ENCODE results near the gene CAPNS1.
"Not testable (repeated sequence)": the region's sequence is repeated elsewhere in the genome, so short reads cannot be mapped to it uniquely, and the experiment has no call there.

Gene CAPNS1

DNA sequence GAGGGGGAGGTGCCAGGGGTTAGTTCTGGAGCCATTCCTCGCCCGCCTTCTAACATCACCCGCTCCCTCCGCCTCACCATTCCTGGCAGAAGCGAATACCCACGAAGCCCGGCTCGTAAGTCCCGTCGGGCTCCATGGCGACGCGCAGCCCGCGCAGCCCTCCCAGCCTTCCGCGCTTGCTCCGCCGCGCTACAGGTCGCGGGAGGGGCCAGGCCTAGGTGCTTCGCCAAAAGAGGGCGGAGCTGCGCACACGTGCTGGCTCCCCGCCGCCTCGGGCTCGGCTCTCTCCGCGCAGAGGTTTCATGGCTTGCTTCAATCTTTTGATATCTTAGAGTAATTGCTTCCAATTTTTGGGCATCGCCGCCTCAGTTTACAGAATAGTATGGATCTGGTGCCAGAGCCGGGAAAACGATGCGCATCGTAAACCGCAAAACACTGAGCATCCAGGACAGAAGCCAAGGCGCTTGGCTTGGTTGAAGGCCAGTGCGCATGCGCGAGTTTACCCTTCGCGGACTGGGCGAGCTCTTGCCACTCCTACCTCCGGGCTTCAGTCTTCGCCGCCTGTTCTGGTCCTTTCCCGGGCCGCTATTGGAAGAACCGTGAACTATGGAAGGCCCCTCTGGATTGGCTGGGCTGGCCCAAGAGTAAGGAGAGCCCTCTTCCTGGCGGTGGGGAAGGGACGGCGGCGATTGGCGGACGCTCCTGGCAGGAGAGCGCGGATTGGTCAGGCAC is 25.0 kb upstream of the CAPNS1 start, which contains the start of gene POLR2I:
Gene POLR2I (minus strand): TSS at position 155 of the 732 bp plus-strand sequence. CDS start 19 bp downstream, at position 136.
- peak; percentile 99 for DNase-seq

GRCh38 chr19:36115453-36116343 is 24.2 kb upstream of the CAPNS1 start, which contains the start of gene TBCB:
Gene TBCB (plus strand): TSS chr19:36115468. CDS start chr19:36115561, 93 bp downstream.
- peak; percentile 67 for DNase-seq

DNA sequence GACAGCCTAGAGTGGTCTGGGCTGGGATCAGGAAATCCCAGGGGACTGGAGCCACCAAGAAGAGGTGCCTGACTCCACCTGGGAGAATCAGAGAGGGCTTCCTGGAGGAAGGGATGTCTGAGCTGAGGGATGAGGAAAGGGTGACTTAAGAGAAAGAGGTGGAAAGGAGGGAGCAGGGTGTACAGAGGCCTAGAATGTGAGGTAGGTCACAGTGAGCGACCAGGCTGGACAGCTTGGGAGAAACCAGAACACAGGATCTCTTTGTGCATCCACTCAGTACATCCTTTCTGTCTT is 23.6 kb upstream of the CAPNS1 start:
- DNase-seq: no peak

DNA sequence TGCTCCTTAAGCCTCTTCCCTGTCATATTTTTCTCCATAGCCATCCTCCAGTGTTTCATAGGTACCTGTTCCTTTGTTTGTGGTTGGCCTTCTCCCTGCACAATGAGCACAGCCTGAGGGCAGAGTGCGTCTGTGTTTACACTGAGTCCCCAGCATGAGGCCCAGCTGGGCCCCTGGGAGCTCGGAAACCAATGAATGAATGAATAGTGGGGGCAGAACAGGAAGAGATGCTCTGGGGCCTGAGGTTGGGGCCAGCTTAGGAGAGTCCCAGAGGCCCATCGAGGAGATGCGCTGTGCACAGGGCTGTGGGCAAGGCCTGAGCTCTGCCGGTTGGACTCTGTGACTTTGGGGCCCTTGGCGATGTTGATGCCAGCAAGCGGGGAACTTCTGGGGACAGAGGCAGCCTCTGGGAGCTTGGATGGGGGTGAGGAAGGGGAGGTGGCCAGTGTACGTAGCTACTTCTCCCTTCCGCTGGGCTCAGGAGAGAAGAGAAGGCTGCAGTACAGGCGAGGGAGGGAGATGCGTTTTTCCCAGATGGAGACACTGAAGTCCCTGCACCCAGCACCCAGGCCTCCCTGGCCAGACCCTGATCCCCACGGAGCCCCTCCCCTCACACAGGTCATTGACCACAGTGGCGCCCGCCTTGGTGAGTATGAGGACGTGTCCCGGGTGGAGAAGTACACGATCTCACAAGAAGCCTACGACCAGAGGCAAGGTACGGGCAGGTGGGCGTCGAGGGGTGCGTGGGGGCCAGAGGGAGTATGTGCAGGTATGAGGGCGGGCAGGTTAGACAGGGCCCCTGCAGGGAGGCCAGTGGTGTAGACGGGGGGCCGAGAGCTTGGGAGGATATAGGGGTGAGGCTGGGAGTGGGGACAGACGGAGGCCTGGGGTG is 19.5 kb upstream of the CAPNS1 start:
- no peak for DNase-seq

DNA sequence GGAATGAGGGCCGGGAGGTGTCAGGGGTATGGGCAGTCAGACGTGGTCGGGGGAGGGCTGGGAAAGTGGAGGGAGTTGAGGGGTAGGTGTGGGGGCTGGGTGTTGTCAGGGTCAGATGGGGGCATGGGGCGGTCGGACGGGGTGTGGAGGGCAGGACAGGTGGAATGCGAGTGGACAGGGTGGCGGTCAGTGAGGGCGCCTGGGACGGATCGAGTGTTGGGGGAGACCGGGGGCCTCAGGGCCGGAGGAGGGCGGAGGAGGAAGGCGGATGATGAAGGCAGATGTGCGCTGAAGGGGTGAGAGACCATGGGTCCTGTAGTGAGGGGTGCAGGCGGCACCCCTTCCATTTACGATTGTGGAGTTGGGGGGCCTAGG is 18.9 kb upstream of the CAPNS1 start:
- no peak for DNase-seq

- DNase-seq: no peak
Observed at GRCh38 chr19:36121486-36122124, 18.3 kb upstream of the CAPNS1 start.

- DNase-seq: no peak
Observed at GRCh38 chr19:36125557-36125956, 14.3 kb upstream of the CAPNS1 start.

GRCh38 chr19:36128392-36128736 is 11.5 kb upstream of the CAPNS1 start:
- DNase-seq: no peak

- not testable (repeated sequence) for DNase-seq
Observed at GRCh38 chr19:36131221-36131620, 8.6 kb upstream of the CAPNS1 start.

DNA sequence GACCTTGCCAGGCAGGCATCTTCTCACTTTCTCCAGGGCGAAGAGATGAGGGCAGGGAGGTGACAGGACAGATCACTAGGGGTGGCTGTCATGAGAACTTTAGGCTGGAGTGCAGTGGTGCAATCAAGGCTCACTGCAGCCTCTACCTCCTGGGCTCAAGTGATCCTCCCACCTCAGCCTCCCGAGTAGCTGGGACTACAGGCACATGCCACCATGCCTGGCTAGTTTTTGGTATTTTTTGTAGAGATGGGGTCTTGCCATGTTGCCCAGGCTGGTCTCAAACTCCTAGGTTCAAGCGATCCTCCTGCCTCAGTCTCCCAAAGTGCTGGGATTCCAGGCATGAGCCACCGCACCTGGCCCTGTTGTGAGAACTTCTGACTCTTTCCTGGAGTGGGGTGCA is 5.0 kb upstream of the CAPNS1 start:
- not testable (repeated sequence) for DNase-seq

- DNase-seq: no peak
Observed at GRCh38 chr19:36136964-36137686, 2.7 kb upstream of the CAPNS1 start.

DNA sequence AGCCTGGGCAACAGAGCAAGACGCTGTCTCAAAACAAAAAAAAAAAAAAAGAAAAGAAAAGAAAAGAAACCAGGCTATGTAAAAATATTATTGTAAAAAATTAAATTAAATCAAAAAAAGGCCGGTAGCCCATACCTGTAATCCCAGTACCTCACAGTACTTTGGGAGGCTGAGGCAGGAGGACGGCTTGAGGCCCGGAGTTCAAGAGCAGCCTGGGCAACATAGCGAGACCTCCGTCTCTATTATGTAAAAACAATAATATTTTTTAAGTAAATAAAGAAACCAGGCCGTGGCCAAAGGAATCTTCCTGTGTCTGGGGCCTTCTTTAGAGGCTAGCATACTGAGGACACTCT is 770 bp upstream of the CAPNS1 start:
- no peak for DNase-seq

- peak; percentile 76 for DNase-seq
Observed at GRCh38 chr19:36140304-36141038, 605 bp downstream of the CAPNS1 start.

- peak; percentile 86 for DNase-seq
Observed at GRCh38 chr19:36141039-36141927, 1.4 kb downstream of the CAPNS1 start.

DNA sequence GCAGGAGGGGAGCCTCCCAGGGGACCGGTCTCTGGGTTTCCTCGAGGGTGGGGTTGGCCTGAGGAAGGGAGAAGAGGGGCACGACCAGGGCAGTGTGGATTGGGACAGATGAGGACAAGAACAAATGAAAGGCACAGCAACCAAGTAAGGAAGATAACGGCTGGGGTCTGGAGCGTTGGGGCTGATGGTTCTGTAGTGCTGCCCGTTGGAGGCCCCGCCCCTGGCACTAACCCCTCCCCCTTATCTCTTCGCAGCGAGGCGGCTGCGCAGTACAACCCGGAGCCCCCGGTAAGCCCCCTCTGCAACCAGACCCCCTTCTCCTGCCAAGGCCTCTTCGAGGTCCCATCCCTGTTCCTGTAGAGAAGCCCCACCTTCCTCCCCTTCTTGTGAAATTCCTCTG is 2.2 kb downstream of the CAPNS1 start:
- DNase-seq: no peak

DNA sequence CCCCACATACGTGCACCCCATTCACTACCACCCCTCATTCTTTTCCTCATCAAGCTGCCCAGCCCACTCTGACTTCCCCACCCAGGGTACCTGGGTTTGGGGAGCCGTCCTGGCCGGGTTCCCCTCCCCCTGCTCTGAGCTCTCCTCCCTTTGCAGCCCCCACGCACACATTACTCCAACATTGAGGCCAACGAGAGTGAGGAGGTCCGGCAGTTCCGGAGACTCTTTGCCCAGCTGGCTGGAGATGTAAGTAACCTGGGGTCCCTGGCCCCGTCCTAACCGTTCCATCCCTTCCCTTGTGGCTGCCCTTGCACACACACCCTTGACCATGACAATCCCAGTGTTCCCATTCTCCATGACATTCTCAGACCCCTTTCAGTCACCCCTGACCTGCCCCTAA is 2.6 kb downstream of the CAPNS1 start:
- no peak for DNase-seq

- no peak for DNase-seq
Observed at GRCh38 chr19:36144624-36145023, 4.8 kb downstream of the CAPNS1 start.

- DNase-seq: no peak
Observed at GRCh38 chr19:36149673-36150406, 10.0 kb downstream of the CAPNS1 start.

- DNase-seq: no peak
Observed at GRCh38 chr19:36150586-36150985, 10.7 kb downstream of the CAPNS1 start.

Measured in NCI-H1436 (cell line).